CD4-positive, alpha-beta memory T cell (primary cell): ENCODE data around the gene CEP128. TPM values are rescaled to one million over a fixed set of nuclear protein-coding genes. Genes with fewer than 3 reads are reported as not detected.

Experiments
- CTCF ChIA-PET: fragments of 350-600 bp; sonication (Branson Sonifier 250); formaldehyde crosslinking; loops from one replicate; lab custom pipeline; 2021; ENCODE audit warnings: inconsistent platforms; ENCODE audit not compliant: partially characterized antibody; lab: Charles Lee
- POLR2A ChIA-PET: fragments of 350-600 bp; sonication (Branson Sonifier 250); formaldehyde crosslinking; loops from one replicate; lab custom pipeline; 2021; ENCODE audit not compliant: partially characterized antibody; lab: Charles Lee
- DNase-seq, 5 donors: peaks; one replicate each; pipeline versions ENCODE4 v3.0.0 to v3.0.0-alpha.2; 2020 to 2022; ENCODE audit warnings: mixed read lengths in 1 of 5
- H3K27ac ChIP-seq: one replicate; pipeline ENCODE4 v1.7.0; 2013; ENCODE audit warnings: low read depth, low read length
- H3K27me3 ChIP-seq: 2 replicates; pipeline ENCODE4 v1.7.0; 2013; ENCODE audit warnings: mild to moderate bottlenecking, low read length, moderate library complexity; ENCODE audit not compliant: insufficient read depth
- H3K36me3 ChIP-seq: 2 replicates; pipeline ENCODE4 v1.7.0; 2013; ENCODE audit warnings: mild to moderate bottlenecking, low read length, moderate library complexity; ENCODE audit not compliant: insufficient read depth
- H3K4me1 ChIP-seq: 2 replicates; pipeline ENCODE4 v1.7.0; 2013; ENCODE audit warnings: mild to moderate bottlenecking, low read length, moderate library complexity; ENCODE audit not compliant: insufficient read depth
- H3K4me3 ChIP-seq, 2 donors: one replicate each; pipeline ENCODE4 v1.7.0; 2013; ENCODE audit warnings: low read length in 2 of 2, mild to moderate bottlenecking in 1 of 2
- H3K9me3 ChIP-seq, 2 donors: one replicate each; pipeline ENCODE4 v1.7.0; 2013; ENCODE audit warnings: low read length in 2 of 2, control low read depth in 1 of 2; ENCODE audit not compliant: control insufficient read depth in 1 of 2
- H3K27ac Mint-ChIP-seq, 7 donors: one replicate each; pipeline ENCODE4 v1.8.0; 2020 to 2021; ENCODE audit warnings: mixed read lengths in 7 of 7, mild to moderate bottlenecking in 6 of 7, inconsistent platforms in 3 of 7, moderate library complexity in 3 of 7
- H3K27me3 Mint-ChIP-seq, 2 donors: one replicate each; pipeline ENCODE4 v1.8.0; 2020 to 2021; ENCODE audit warnings: mixed read lengths in 2 of 2
- H3K36me3 Mint-ChIP-seq, 2 donors: one replicate each; pipeline ENCODE4 v1.8.0; 2020 to 2021; ENCODE audit warnings: mixed read lengths in 2 of 2, inconsistent platforms in 1 of 2, mild to moderate bottlenecking in 1 of 2
- H3K4me1 Mint-ChIP-seq, 4 donors: one replicate each; pipeline ENCODE4 v1.8.0; 2020 to 2021; ENCODE audit warnings: mixed read lengths in 4 of 4, mild to moderate bottlenecking in 1 of 4
- H3K4me3 Mint-ChIP-seq, 8 donors: one replicate each; pipeline ENCODE4 v1.8.0; 2020 to 2021; ENCODE audit warnings: mixed read lengths in 8 of 8, mild to moderate bottlenecking in 7 of 8, moderate library complexity in 6 of 8, inconsistent platforms in 3 of 8
- H3K9me3 Mint-ChIP-seq, 8 donors: one replicate each; pipeline ENCODE4 v1.8.0; 2020 to 2021; ENCODE audit warnings: mixed read lengths in 8 of 8, mild to moderate bottlenecking in 5 of 8, inconsistent platforms in 3 of 8, moderate library complexity in 1 of 8
- intact Hi-C: fragments of 100-400 bp; cut with micrococcal nuclease; formaldehyde crosslinking; loops from one replicate; pipeline ENCODE4 v1.15.1; 2023
- polyA plus RNA-seq, 2 donors: library from polyadenylated mRNA; unstranded; fragments of 300-500 nt; fragmentation: Illumina TruSeq; gene quantifications; one replicate each; pipeline ENCODE4 v1.2.3, GENCODE V29; 2021
- total RNA-seq, 2 experiments: library from RNA; stranded (reverse); gene quantifications; one replicate each; pipeline ENCODE4 v1.2.3, GENCODE V29; 2021

Gene CEP128
- total and polyA plus RNA-seq, 4 experiments from 2014 or later: 2.9 to 21.6 (median 14.7) TPM

- Mint-ChIP-seq H3K27me3 (no peaks in the 10 kb centered on the region), H3K4me3 (no peak overlapping the region), H3K27ac (no peak overlapping the region), H3K36me3 (peaks cover 32 to 56% of the 10 kb centered on the region in 2 donors), H3K9me3 (no peaks in the 10 kb centered on the region), H3K4me1 (no peaks in the 10 kb centered on the region)
- DNase-seq: no peak
- intact Hi-C loops: no loop called here
- Histone ChIP-seq H3K9me3 (no peaks in the 10 kb centered on the region), H3K4me1 (no peaks in the 10 kb centered on the region), H3K27ac (no peak overlapping the region), H3K4me3 (no peak overlapping the region), H3K27me3 (no peaks in the 10 kb centered on the region), H3K36me3 (no peaks in the 10 kb centered on the region)
- POLR2A ChIA-PET: no interaction called here
- CTCF ChIA-PET: no interaction called here
Observed at GRCh38 chr14:80754696-80755095, 186.8 kb downstream of the CEP128 start.

- H3K9me3 Mint-ChIP-seq: no peaks in the 10 kb centered on the region
- POLR2A ChIA-PET: no interaction called here
- H3K36me3 Mint-ChIP-seq: peaks cover 24 to 62% of the 10 kb centered on the region in 2 donors
- CTCF ChIA-PET: no interaction called here
- H3K4me1 Mint-ChIP-seq: no peaks in the 10 kb centered on the region
- no peaks in the 10 kb centered on the region for H3K36me3 ChIP-seq
- intact Hi-C loops: no loop called here
- H3K4me3 ChIP-seq: no peak overlapping the region
- H3K27ac Mint-ChIP-seq: no peak overlapping the region
- H3K9me3 ChIP-seq: no peaks in the 10 kb centered on the region
- H3K27me3 ChIP-seq: no peaks in the 10 kb centered on the region
- DNase-seq: no peak
- no peaks in the 10 kb centered on the region for H3K27me3 Mint-ChIP-seq
- no peak overlapping the region for H3K27ac ChIP-seq
- no peaks in the 10 kb centered on the region for H3K4me1 ChIP-seq
- no peak overlapping the region for H3K4me3 Mint-ChIP-seq
Observed at GRCh38 chr14:80751285-80751684, 190.3 kb downstream of the CEP128 start.

- DNase-seq: no peak
- Mint-ChIP-seq H3K9me3 (peaks cover 0 to 4% (median 0%) of the 10 kb centered on the region in 8 donors), H3K4me1 (no peaks in the 10 kb centered on the region), H3K36me3 (peaks cover 1 to 20% of the 10 kb centered on the region in 2 donors), H3K27ac (no peak overlapping the region), H3K27me3 (no peaks in the 10 kb centered on the region), H3K4me3 (no peak overlapping the region)
- ChIA-PET CTCF (no interaction called here), POLR2A (no interaction called here)
- no peaks in the 10 kb centered on the region for H3K9me3 ChIP-seq
- H3K4me3 ChIP-seq: no peak overlapping the region
- no peaks in the 10 kb centered on the region for H3K36me3 ChIP-seq
- intact Hi-C loops: no loop called here
- no peaks in the 10 kb centered on the region for H3K4me1 ChIP-seq
- no peaks in the 10 kb centered on the region for H3K27me3 ChIP-seq
- no peak overlapping the region for H3K27ac ChIP-seq
Observed at GRCh38 chr14:80726211-80726610, 215.3 kb downstream of the CEP128 start.

GRCh38 chr14:80718940-80719339 lies 222.6 kb downstream of the CEP128 start:
- Mint-ChIP-seq H3K9me3 (peaks cover 0 to 7% (median 0%) of the 10 kb centered on the region in 8 donors), H3K36me3 (peaks cover 2 to 26% of the 10 kb centered on the region in 2 donors), H3K4me1 (peaks cover 0 to 6% (median 4%) of the 10 kb centered on the region in 4 donors), H3K4me3 (no peak overlapping the region), H3K27ac (no peak overlapping the region), H3K27me3 (no peaks in the 10 kb centered on the region)
- no peak for DNase-seq
- ChIA-PET POLR2A (no interaction called here), CTCF (no interaction called here)
- intact Hi-C loops: no loop called here
- Histone ChIP-seq H3K27me3 (no peaks in the 10 kb centered on the region), H3K4me1 (no peaks in the 10 kb centered on the region), H3K9me3 (no peaks in the 10 kb centered on the region), H3K27ac (no peak overlapping the region), H3K4me3 (no peak overlapping the region), H3K36me3 (no peaks in the 10 kb centered on the region)

GRCh38 chr14:80714474-80714873 lies 227.1 kb downstream of the CEP128 start:
- Mint-ChIP-seq H3K36me3 (peaks cover 2 to 8% of the 10 kb centered on the region in 2 donors), H3K4me1 (peaks cover 0 to 6% (median 4%) of the 10 kb centered on the region in 4 donors), H3K27ac (no peak overlapping the region), H3K4me3 (no peak overlapping the region), H3K9me3 (peaks cover 0 to 3% (median 0%) of the 10 kb centered on the region in 8 donors), H3K27me3 (no peaks in the 10 kb centered on the region)
- H3K36me3 ChIP-seq: no peaks in the 10 kb centered on the region
- CTCF ChIA-PET: no interaction called here
- intact Hi-C loops: no loop called here
- no peaks in the 10 kb centered on the region for H3K4me1 ChIP-seq
- H3K4me3 ChIP-seq: no peak overlapping the region
- no peaks in the 10 kb centered on the region for H3K9me3 ChIP-seq
- H3K27ac ChIP-seq: no peak overlapping the region
- no peaks in the 10 kb centered on the region for H3K27me3 ChIP-seq
- no peak for DNase-seq
- POLR2A ChIA-PET: no interaction called here

- H3K4me1 Mint-ChIP-seq: peaks cover 0 to 6% (median 4%) of the 10 kb centered on the region in 4 donors
Observed at GRCh38 chr14:80713076-80713850, 228.3 kb downstream of the CEP128 start.

GRCh38 chr14:80705241-80705980 lies 236.1 kb downstream of the CEP128 start:
- peaks cover 0 to 2% (median 0%) of the 10 kb centered on the region in 4 donors for H3K4me1 Mint-ChIP-seq
- POLR2A ChIA-PET: no interaction called here
- Histone ChIP-seq H3K36me3 (no peaks in the 10 kb centered on the region), H3K4me1 (no peaks in the 10 kb centered on the region), H3K9me3 (no peaks in the 10 kb centered on the region), H3K4me3 (no peak overlapping the region), H3K27ac (no peak overlapping the region), H3K27me3 (no peaks in the 10 kb centered on the region)
- H3K27ac Mint-ChIP-seq: peak overlapping the region in 1 of 7 donors; percentile 43
- no peaks in the 10 kb centered on the region for H3K27me3 Mint-ChIP-seq
- peaks cover 0 to 20% of the 10 kb centered on the region in 2 donors for H3K36me3 Mint-ChIP-seq
- intact Hi-C loops: no loop called here
- H3K4me3 Mint-ChIP-seq: no peak overlapping the region
- H3K9me3 Mint-ChIP-seq: peaks cover 0 to 4% (median 0%) of the 10 kb centered on the region in 8 donors
- CTCF ChIA-PET: no interaction called here
- no peak for DNase-seq

More at GRCh38 chr14:80713076-80713850, 228.3 kb downstream of the CEP128 start:
- H3K27me3 Mint-ChIP-seq: no peaks in the 10 kb centered on the region
- ChIA-PET POLR2A (no interaction called here), CTCF (no interaction called here)
- Histone ChIP-seq H3K9me3 (no peaks in the 10 kb centered on the region), H3K27me3 (no peaks in the 10 kb centered on the region), H3K27ac (no peak overlapping the region), H3K36me3 (no peaks in the 10 kb centered on the region), H3K4me1 (no peaks in the 10 kb centered on the region), H3K4me3 (no peak overlapping the region)
- H3K4me3 Mint-ChIP-seq: no peak overlapping the region
- H3K9me3 Mint-ChIP-seq: peaks cover 0 to 3% (median 0%) of the 10 kb centered on the region in 8 donors
- no peak overlapping the region for H3K27ac Mint-ChIP-seq
- peaks cover 2 to 3% of the 10 kb centered on the region in 2 donors for H3K36me3 Mint-ChIP-seq
- no peak for DNase-seq
- intact Hi-C loops: no loop called here
